Aorta (tissue), 5 donors: ENCODE results near the gene KCTD6. TPM values are rescaled to one million over a fixed set of nuclear protein-coding genes. Genes with fewer than 3 reads are reported as not detected.

Source experiments
- ATAC-seq: fragments of 200-7000 bp; cut with Tn5 transposase; one replicate; pipeline ENCODE4 v1.9.1; 2022; ENCODE audit warnings: moderate library complexity; ENCODE audit not compliant: low FRiP score
- DNase-seq, 2 donors: peaks; one replicate each; pipeline ENCODE4 v3.0.0-alpha.2; 2020
- H3K27ac ChIP-seq, 2 donors: one replicate each; pipeline ENCODE4 v1.5.1; 2013; ENCODE audit warnings: low read length in 2 of 2, mild to moderate bottlenecking in 2 of 2, moderate library complexity in 2 of 2, control low read depth in 1 of 2, inconsistent platforms in 1 of 2, low read depth in 1 of 2
- H3K27me3 ChIP-seq, 2 donors: one replicate each; pipeline ENCODE4 v1.6.1; 2013; ENCODE audit warnings: control low read depth in 1 of 2, low read length in 1 of 2, mild to moderate bottlenecking in 1 of 2, moderate library complexity in 1 of 2; ENCODE audit not compliant: insufficient read depth in 2 of 2, control insufficient read depth in 1 of 2
- H3K36me3 ChIP-seq, 2 donors: one replicate each; pipeline ENCODE4 v1.6.1; 2013; ENCODE audit warnings: control low read depth in 1 of 2, low read length in 1 of 2, mild to moderate bottlenecking in 1 of 2; ENCODE audit not compliant: insufficient read depth in 2 of 2, control insufficient read depth in 1 of 2
- H3K4me1 ChIP-seq, 2 donors: one replicate each; pipeline ENCODE4 v1.6.1; 2013; ENCODE audit warnings: low read length in 2 of 2, control low read depth in 1 of 2, mild to moderate bottlenecking in 1 of 2, moderate library complexity in 1 of 2; ENCODE audit not compliant: insufficient read depth in 2 of 2, control insufficient read depth in 1 of 2
- H3K4me3 ChIP-seq, 2 donors: one replicate each; pipeline ENCODE4 v1.5.1; 2013; ENCODE audit warnings: low read length in 2 of 2, control low read depth in 1 of 2, mild to moderate bottlenecking in 1 of 2
- H3K9me3 ChIP-seq: one replicate; pipeline ENCODE4 v1.6.1; 2013; ENCODE audit warnings: mild to moderate bottlenecking, low read length; ENCODE audit not compliant: control insufficient read depth
- WGBS, 2 donors: extraction: QIAGEN DNeasy Blood & Tissue Kit; methylation state at CpG; one replicate each; pipeline ENCODE4 v1.1.7; 2013; 5-methylcytosine and 5-hydroxymethylcytosine counted together
- intact Hi-C, 2 donors: fragments of 100-400 bp; cut with DNase I; formaldehyde crosslinking; loops; one replicate each; pipeline versions ENCODE4 v1.14.2 to v1.15.0; 2022
- long read RNA-seq, 2 donors: library from polyadenylated mRNA; unstranded; transcript quantifications; one replicate each; pipeline ENCODE4 v2.0.0, GENCODE V29; 2020 to 2021
- polyA plus RNA-seq, 2 donors: library from polyadenylated mRNA; stranded (reverse); fragments of 200-250 nt; gene quantifications; one replicate each; pipeline ENCODE4 v1.2.3, GENCODE V29; 2013
- total RNA-seq, 2 donors: library from RNA; stranded (reverse); fragmentation: NEBNext Ultra II Directional; extraction: Animal tissue kit (Norgen Biotek cat#: 25700); gene quantifications; one replicate each; pipeline ENCODE4 v1.2.1, GENCODE V29; 2021
- donor health status: healthy with polysubstance abuse.
- donor health status: Bipolar disorder and iron deficiency.
- donor health status: DM: no; HTN: no; CAD: no.
- donor health status: DM: no; HTN: no; CAD: no.
- donor health status: DM: yes; HTN: yes; CAD: no.

The KCTD6 gene
- total RNA-seq: 10 to 100 TPM in 1 of 2 donors, 1 to 10 TPM in 1; 7.9 to 12.8 TPM
- 10 to 100 TPM in 1 of 2 donors, 1 to 10 TPM in 1; 5.9 to 16.5 TPM for polyA plus RNA-seq
- long read RNA-seq, donor 1, transcript KCTD6-202 (3 exons, 1,533 nt): major isoform, 20 of 25 reads
- long read RNA-seq, donor 1, partial matches to known transcripts: 1 of 25 reads
- long read RNA-seq, donor 1, other reads (novel, unspliced or antisense): 1 of 25 reads
- long read RNA-seq, donor 2, transcript KCTD6-202 (3 exons, 1,533 nt): major isoform, 7 of 9 reads
- long read RNA-seq, donor 2, partial matches to known transcripts: 0 of 9 reads
- long read RNA-seq, donor 2, other reads (novel, unspliced or antisense): 2 of 9 reads

DNA sequence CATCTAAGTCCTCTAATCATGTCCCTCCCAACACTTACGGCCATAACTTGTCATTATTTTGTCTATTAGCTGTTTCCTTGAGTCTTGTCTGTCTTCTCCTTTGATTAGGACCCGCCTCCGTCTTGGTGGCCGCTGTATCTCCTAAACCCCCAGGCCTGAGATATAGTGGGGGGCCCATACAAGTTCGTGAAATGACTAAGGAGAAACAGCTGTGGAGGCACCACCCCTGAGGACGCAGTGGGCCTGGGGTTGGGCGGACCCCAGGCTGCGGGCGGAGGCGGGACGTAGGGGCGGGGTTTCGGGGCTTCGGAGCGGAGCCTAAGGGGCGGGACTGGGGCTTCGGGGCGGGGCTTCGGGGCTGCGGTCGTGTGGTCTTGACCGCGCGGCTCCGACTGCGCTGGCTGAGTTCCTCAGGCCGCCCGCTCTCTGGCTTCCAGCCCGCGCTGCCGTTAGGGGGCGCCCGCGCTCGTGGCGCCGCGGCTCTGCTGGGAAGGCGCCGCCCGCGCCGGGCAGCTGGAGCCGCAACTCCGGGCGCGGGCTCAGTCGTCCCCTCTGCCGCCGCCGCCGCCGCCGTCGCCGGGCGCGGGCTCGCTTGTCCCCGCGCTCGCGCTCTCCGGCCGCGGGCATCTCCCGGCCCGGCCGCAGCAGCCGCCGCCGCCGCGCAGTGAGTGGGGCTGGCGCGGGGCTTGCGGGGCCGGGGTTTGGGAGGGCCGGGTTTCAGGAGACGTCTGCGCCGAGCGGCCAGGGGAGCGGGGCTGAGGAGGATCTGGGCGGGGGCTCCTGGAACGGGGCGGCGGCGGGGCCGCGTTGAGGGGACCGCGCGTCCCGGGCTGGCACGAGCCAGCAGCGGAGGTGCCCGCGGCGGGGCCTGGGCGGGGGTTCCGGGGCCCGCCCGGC, at the start of gene KCTD6:
Gene KCTD6 (plus strand): TSS at position 591 of the 897 bp plus-strand sequence. CDS start 6,660 bp downstream, outside the sequence.
- H3K27ac ChIP-seq: peak within 1 kb of the TSS; percentile 30 to 43
- peak; percentile 96 to 98 for DNase-seq
- no peaks in the 10 kb centered on the region for H3K27me3 ChIP-seq
- peaks cover 0 to 6% of the 10 kb centered on the region in 2 donors for H3K4me1 ChIP-seq
- intact Hi-C loops: loop anchor here (2.0 to 5.0 kb wide), 4 partner anchors 29 to 184 kb away; partner anchors contain the start of genes PDHB (in 2 of the 2), HTD2 (in 1 of the 2), PXK (in 1 of the 2) and RPP14 (in 1 of the 2)
- peak within 1 kb of the TSS; percentile 77 to 98 for H3K4me3 ChIP-seq
- H3K36me3 ChIP-seq: no peaks in the 10 kb centered on the region
- H3K9me3 ChIP-seq: no peaks in the 10 kb centered on the region
- WGBS, 2 donors: 0 to 1% methylated on average over 71 to 104 of the region's 104 CpGs
- peak; percentile 98 for ATAC-seq

DNA sequence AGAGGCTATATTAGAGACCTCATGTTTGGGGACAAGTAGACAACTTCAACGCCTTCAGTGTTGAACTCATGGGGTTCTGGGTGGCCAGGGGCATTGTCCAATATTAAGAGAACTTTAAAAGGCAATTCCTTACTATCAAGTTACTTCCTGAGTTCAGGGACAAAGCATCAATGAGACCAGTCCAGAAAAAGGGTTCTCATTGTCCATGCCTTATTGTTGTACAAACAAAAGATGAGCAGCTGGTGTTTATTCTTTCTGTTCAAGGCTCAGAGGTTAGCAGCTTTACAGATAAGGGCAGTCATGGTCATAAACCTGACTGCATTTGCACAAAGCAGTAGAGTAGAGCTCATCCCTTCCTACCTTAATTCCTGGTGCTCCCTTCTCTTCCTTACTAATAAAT, 39.7 kb upstream of the KCTD6 start:
- DNase-seq (no peak), ATAC-seq (no peak)
- no peaks in the 10 kb centered on the region for H3K4me1 ChIP-seq
- no peak overlapping the region for H3K27ac ChIP-seq
- peaks cover 4% of the 10 kb centered on the region for H3K9me3 ChIP-seq
- H3K27me3 ChIP-seq: no peaks in the 10 kb centered on the region
- 66% methylated on average over 1 of the region's 1 CpG for WGBS, 2 donors
- intact Hi-C loops: no loop called here
- no peak overlapping the region for H3K4me3 ChIP-seq
- H3K36me3 ChIP-seq: no peaks in the 10 kb centered on the region

DNA sequence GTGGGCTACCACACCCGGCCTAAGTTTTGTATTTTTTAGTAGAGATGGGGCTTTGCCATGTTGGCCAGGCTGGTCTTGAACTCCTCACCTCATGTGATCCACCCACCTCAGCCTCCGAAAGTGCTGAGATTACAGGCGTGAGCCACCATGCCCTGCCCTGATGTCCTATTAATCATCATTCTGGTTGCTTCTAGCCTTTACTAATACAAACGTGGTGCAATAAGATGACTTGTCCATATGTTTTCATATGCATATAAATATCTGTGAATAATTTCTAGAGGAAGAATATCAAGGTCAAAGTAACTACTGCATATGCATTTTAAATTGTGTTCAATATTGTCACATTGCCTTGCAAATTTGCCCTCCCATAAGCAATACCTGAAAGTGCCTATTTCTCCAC, 32.7 kb upstream of the KCTD6 start:
- WGBS, 2 donors: 78 to 79% methylated on average over 4 of the region's 4 CpGs
- no peak overlapping the region for H3K4me3 ChIP-seq
- H3K36me3 ChIP-seq: no peaks in the 10 kb centered on the region
- no peak for DNase-seq
- H3K27me3 ChIP-seq: no peaks in the 10 kb centered on the region
- H3K27ac ChIP-seq: no peak overlapping the region
- no peaks in the 10 kb centered on the region for H3K4me1 ChIP-seq
- ATAC-seq: no peak
- no peaks in the 10 kb centered on the region for H3K9me3 ChIP-seq
- intact Hi-C loops: no loop called here

GRCh38 chr3:58462829-58463180, 29.1 kb upstream of the KCTD6 start:
- Histone ChIP-seq H3K4me3 (no peak overlapping the region), H3K36me3 (no peaks in the 10 kb centered on the region), H3K9me3 (no peaks in the 10 kb centered on the region), H3K27me3 (no peaks in the 10 kb centered on the region), H3K4me1 (no peaks in the 10 kb centered on the region), H3K27ac (no peak overlapping the region)
- ATAC-seq: peak; percentile 30
- intact Hi-C loops: loop anchor here in 1 of 2 donors (2.0 to 5.0 kb wide), 2 partner anchors 28 to 69 kb away; no protein-coding TSS in a partner anchor
- no peak for DNase-seq
- WGBS, 2 donors: 58 to 63% methylated on average over 4 of the region's 4 CpGs

- H3K4me3 ChIP-seq: peak overlapping the region in 1 of 2 donors; percentile 3
- peak; percentile 81 to 87 for DNase-seq
- peak; percentile 86 for ATAC-seq
- H3K9me3 ChIP-seq: no peaks in the 10 kb centered on the region
- no peaks in the 10 kb centered on the region for H3K27me3 ChIP-seq
- no peaks in the 10 kb centered on the region for H3K4me1 ChIP-seq
- no peaks in the 10 kb centered on the region for H3K36me3 ChIP-seq
- 19 to 20% methylated on average over 18 of the region's 18 CpGs for WGBS, 2 donors
- intact Hi-C loops: loop anchor here in 1 of 2 donors (2.0 to 5.0 kb wide), 2 partner anchors 27 to 69 kb away; no protein-coding TSS in a partner anchor
- no peak overlapping the region for H3K27ac ChIP-seq
Observed at GRCh38 chr3:58463181-58463941, 28.5 kb upstream of the KCTD6 start.

- intact Hi-C loops: loop anchor here in 1 of 2 donors (2.0 to 5.0 kb wide), 2 partner anchors 27 to 68 kb away; no protein-coding TSS in a partner anchor
- Histone ChIP-seq H3K9me3 (no peaks in the 10 kb centered on the region), H3K36me3 (no peaks in the 10 kb centered on the region), H3K27me3 (no peaks in the 10 kb centered on the region), H3K4me3 (no peak overlapping the region), H3K27ac (no peak overlapping the region), H3K4me1 (no peaks in the 10 kb centered on the region)
- 36 to 39% methylated on average over 5 of the region's 5 CpGs for WGBS, 2 donors
- DNase-seq: no peak
- ATAC-seq: no peak
Observed at GRCh38 chr3:58463942-58464271, 28.0 kb upstream of the KCTD6 start.

- 74 to 77% methylated on average over 3 of the region's 3 CpGs for WGBS, 2 donors
- H3K9me3 ChIP-seq: no peaks in the 10 kb centered on the region
- no peak for DNase-seq
- no peaks in the 10 kb centered on the region for H3K36me3 ChIP-seq
- H3K27me3 ChIP-seq: no peaks in the 10 kb centered on the region
- intact Hi-C loops: loop anchor here in 1 of 2 donors (5.0 kb wide), 1 partner anchor 67 kb away; no protein-coding TSS in a partner anchor
- no peak overlapping the region for H3K4me3 ChIP-seq
- ATAC-seq: no peak
- no peaks in the 10 kb centered on the region for H3K4me1 ChIP-seq
- H3K27ac ChIP-seq: no peak overlapping the region
Observed at GRCh38 chr3:58464866-58465265, 27.0 kb upstream of the KCTD6 start.

GRCh38 chr3:58466899-58467563, 24.9 kb upstream of the KCTD6 start:
- Histone ChIP-seq H3K9me3 (no peaks in the 10 kb centered on the region), H3K36me3 (no peaks in the 10 kb centered on the region), H3K27ac (no peak overlapping the region), H3K27me3 (no peaks in the 10 kb centered on the region), H3K4me3 (no peak overlapping the region), H3K4me1 (no peaks in the 10 kb centered on the region)
- ATAC-seq: no peak
- DNase-seq: no peak
- WGBS, 2 donors: 96 to 98% methylated on average over 4 of the region's 4 CpGs
- intact Hi-C loops: no loop called here
